ENCODE data around the gene TNNT2.

The TNNT2 gene

DNA sequence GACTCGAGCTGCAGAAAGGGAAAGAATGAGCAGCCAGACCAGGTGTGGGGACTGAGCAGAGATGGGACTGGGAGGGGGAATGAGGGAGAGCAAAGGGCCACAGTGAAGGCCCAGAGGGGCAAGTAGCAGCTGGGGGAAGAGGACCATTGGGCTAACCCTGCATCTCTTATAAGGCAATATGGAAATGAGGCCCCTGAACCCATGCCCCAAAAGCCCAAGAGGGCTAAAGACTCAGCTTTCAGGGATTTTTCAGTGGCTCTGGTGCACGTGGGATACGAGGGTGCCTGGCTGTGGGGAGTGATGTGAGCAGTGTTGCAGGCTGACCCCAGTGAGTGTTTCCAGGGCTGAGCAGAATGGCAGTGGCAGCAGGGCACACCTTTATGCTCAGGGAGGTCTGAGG, 44.5 kb upstream of the TNNT2 start:
- Histone ChIP-seq H3K4me1 (ENCODE audit: control insufficient read depth, low read depth, low read length) (no peaks in the 10 kb centered on the region), H4K8ac (ENCODE audit: low read depth, low read length) (no peak overlapping the region), H3K79me2 (ENCODE audit: control insufficient read depth, insufficient read depth, low read length) (no peaks in the 10 kb centered on the region), H3K79me1 (ENCODE audit: low read length) (no peaks in the 10 kb centered on the region), H3K4me3 (ENCODE audit: low read length) (no peak overlapping the region), H2BK15ac (replicated peaks; ENCODE audit: low read depth) (no peak overlapping the region), H3K4ac (ENCODE audit: low read depth, low read length) (no peak overlapping the region), H2BK120ac (ENCODE audit: low read depth, low read length) (no peak overlapping the region), H3K23ac (ENCODE audit: low read length) (no peak overlapping the region), H3K27me3 (ENCODE audit: insufficient read depth, low read length, poor library complexity) (no peaks in the 10 kb centered on the region), H2AK5ac (ENCODE audit: low read length) (no peak overlapping the region), H3K18ac (ENCODE audit: low read length) (no peak overlapping the region), H3K27ac (ENCODE audit: low read depth, low read length) (no peak overlapping the region), H3K4me2 (ENCODE audit: low read length) (no peak overlapping the region), H3K56ac (ENCODE audit: low read length) (no peak overlapping the region), H3K9ac (ENCODE audit: low read length) (no peak overlapping the region), H2BK5ac (ENCODE audit: low read length) (no peak overlapping the region), H3K36me3 (ENCODE audit: control insufficient read depth, insufficient read depth, low read length) (no peaks in the 10 kb centered on the region), H4K5ac (ENCODE audit: low read length) (no peak overlapping the region)
- WGBS (ENCODE audit: extremely low coverage, insufficient coverage, low lambda C conversion rate): no CpG with 5 or more reads among the region's 3 CpGs
- DNase-seq: no peak

DNA sequence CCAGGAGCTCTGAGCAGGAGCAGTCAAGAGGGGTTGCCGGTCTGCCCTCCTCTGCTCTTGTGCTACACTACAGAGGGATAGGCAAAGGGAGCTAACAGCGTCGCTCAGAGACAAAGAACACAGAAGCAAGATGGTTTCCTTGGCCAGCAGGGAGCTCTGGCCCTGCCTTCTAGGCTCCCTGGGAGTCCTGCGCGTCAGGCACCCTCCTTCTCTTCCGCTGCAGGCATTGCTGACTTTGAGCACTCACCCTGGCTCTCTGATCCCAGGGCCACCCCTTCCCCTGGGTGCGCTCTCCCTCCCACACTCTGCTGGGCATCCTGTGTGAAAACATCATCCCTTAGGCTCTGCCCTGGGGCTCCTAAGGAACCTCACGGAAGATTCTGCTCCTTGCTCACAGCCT, 43.6 kb upstream of the TNNT2 start:
- no peak for DNase-seq
- Histone ChIP-seq H3K23ac (ENCODE audit: low read length) (no peak overlapping the region), H4K8ac (ENCODE audit: low read depth, low read length) (no peak overlapping the region), H3K18ac (ENCODE audit: low read length) (no peak overlapping the region), H3K36me3 (ENCODE audit: control insufficient read depth, insufficient read depth, low read length) (no peaks in the 10 kb centered on the region), H3K4me1 (ENCODE audit: control insufficient read depth, low read depth, low read length) (no peaks in the 10 kb centered on the region), H3K4me3 (ENCODE audit: low read length) (no peak overlapping the region), H3K4me2 (ENCODE audit: low read length) (no peak overlapping the region), H3K9ac (ENCODE audit: low read length) (no peak overlapping the region), H3K56ac (ENCODE audit: low read length) (no peak overlapping the region), H3K79me2 (ENCODE audit: control insufficient read depth, insufficient read depth, low read length) (no peaks in the 10 kb centered on the region), H3K27me3 (ENCODE audit: insufficient read depth, low read length, poor library complexity) (no peaks in the 10 kb centered on the region), H2BK15ac (replicated peaks; ENCODE audit: low read depth) (no peak overlapping the region), H3K79me1 (ENCODE audit: low read length) (no peaks in the 10 kb centered on the region), H2AK5ac (ENCODE audit: low read length) (no peak overlapping the region), H3K4ac (ENCODE audit: low read depth, low read length) (no peak overlapping the region), H2BK120ac (ENCODE audit: low read depth, low read length) (no peak overlapping the region), H2BK5ac (ENCODE audit: low read length) (no peak overlapping the region), H4K5ac (ENCODE audit: low read length) (no peak overlapping the region), H3K27ac (ENCODE audit: low read depth, low read length) (no peak overlapping the region)
- no CpG with 5 or more reads among the region's 8 CpGs for WGBS (ENCODE audit: extremely low coverage, insufficient coverage, low lambda C conversion rate)

DNA sequence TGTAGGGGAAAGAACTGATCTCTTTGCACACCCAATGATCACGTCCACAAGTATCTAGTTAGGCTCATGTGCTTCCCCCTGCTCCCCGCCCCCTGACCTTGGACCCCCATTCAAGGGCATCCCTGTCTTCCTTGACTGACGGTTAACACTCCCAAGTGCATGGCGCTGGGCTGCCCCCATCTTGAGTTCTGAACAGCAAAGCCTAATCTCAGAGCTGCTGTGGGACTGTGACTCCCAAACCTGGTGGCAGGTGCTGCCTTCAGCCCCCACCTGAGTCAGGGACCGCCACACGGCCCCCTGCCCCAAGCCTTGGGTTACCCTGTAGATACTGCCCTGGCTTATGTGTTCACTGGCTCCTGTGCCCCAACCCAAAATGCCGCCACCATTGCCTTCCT, 43.1 kb upstream of the TNNT2 start:
- Histone ChIP-seq H3K79me1 (ENCODE audit: low read length) (no peaks in the 10 kb centered on the region), H3K18ac (ENCODE audit: low read length) (no peak overlapping the region), H3K27me3 (ENCODE audit: insufficient read depth, low read length, poor library complexity) (no peaks in the 10 kb centered on the region), H3K56ac (ENCODE audit: low read length) (no peak overlapping the region), H2BK120ac (ENCODE audit: low read depth, low read length) (no peak overlapping the region), H3K79me2 (ENCODE audit: control insufficient read depth, insufficient read depth, low read length) (no peaks in the 10 kb centered on the region), H3K4me1 (ENCODE audit: control insufficient read depth, low read depth, low read length) (no peaks in the 10 kb centered on the region), H3K4me3 (ENCODE audit: low read length) (no peak overlapping the region), H2AK5ac (ENCODE audit: low read length) (no peak overlapping the region), H2BK5ac (ENCODE audit: low read length) (no peak overlapping the region), H4K8ac (ENCODE audit: low read depth, low read length) (no peak overlapping the region), H2BK15ac (replicated peaks; ENCODE audit: low read depth) (no peak overlapping the region), H3K23ac (ENCODE audit: low read length) (no peak overlapping the region), H4K5ac (ENCODE audit: low read length) (no peak overlapping the region), H3K4ac (ENCODE audit: low read depth, low read length) (no peak overlapping the region), H3K27ac (ENCODE audit: low read depth, low read length) (no peak overlapping the region), H3K9ac (ENCODE audit: low read length) (no peak overlapping the region), H3K4me2 (ENCODE audit: low read length) (no peak overlapping the region), H3K36me3 (ENCODE audit: control insufficient read depth, insufficient read depth, low read length) (no peaks in the 10 kb centered on the region)
- WGBS (ENCODE audit: extremely low coverage, insufficient coverage, low lambda C conversion rate): no CpG with 5 or more reads among the region's 7 CpGs
- DNase-seq: no peak

DNA sequence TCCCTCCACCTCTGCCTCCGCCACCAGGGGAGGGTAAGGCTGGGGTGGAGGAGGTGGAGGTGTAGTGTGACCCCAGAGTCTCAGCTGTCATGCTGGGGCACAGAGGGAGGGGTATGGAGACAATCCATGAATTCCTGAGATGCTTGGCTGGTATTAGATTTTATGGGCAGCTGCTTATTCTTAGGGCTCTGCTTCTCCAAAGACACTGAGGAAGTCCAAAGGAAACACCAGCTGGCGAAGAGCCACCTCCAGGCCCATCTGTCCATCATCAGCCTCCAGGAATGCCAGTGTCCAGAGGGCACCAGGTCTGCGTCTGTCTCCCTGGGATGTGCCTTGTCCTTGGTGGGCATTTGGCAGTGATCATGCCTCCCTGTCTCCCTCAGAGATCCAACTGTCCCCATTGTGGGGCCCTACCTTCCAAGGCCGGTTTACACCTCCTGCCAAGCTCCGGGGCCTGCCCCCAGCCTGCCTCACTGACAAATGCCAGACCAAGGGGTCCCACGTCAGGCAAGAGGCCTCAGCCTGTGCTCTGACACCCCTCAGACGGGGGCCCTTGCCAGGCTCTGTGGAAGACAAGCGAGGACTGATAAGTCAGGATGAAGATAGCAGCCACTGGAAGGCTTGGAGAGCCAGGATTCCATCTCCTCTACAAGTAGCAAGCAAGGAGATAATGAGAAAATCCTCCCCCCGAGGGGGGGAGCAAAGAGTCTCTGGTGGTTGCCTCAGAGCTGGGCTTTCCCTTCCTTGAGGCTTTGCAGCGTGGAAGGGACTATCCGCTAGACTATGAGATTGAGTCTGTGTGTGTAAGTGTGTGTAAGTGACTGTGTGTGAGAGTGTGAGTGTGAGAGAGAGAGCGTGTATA, 42.5 kb upstream of the TNNT2 start:
- DNase-seq: peak; percentile 62
- Histone ChIP-seq H3K4ac (ENCODE audit: low read depth, low read length) (no peak overlapping the region), H2BK15ac (replicated peaks; ENCODE audit: low read depth) (no peak overlapping the region), H2BK120ac (ENCODE audit: low read depth, low read length) (no peak overlapping the region), H3K36me3 (ENCODE audit: control insufficient read depth, insufficient read depth, low read length) (no peaks in the 10 kb centered on the region), H3K4me1 (ENCODE audit: control insufficient read depth, low read depth, low read length) (no peaks in the 10 kb centered on the region), H3K79me1 (ENCODE audit: low read length) (no peaks in the 10 kb centered on the region), H3K4me2 (ENCODE audit: low read length) (no peak overlapping the region), H2BK5ac (ENCODE audit: low read length) (no peak overlapping the region), H3K79me2 (ENCODE audit: control insufficient read depth, insufficient read depth, low read length) (no peaks in the 10 kb centered on the region), H3K56ac (ENCODE audit: low read length) (no peak overlapping the region), H3K18ac (ENCODE audit: low read length) (no peak overlapping the region), H3K23ac (ENCODE audit: low read length) (no peak overlapping the region), H3K27me3 (ENCODE audit: insufficient read depth, low read length, poor library complexity) (no peaks in the 10 kb centered on the region), H3K4me3 (ENCODE audit: low read length) (no peak overlapping the region), H4K8ac (ENCODE audit: low read depth, low read length) (no peak overlapping the region), H4K5ac (ENCODE audit: low read length) (no peak overlapping the region), H3K27ac (ENCODE audit: low read depth, low read length) (no peak overlapping the region), H3K9ac (ENCODE audit: low read length) (no peak overlapping the region), H2AK5ac (ENCODE audit: low read length) (no peak overlapping the region)
- WGBS (ENCODE audit: extremely low coverage, insufficient coverage, low lambda C conversion rate): 100% methylated on average over 1 of the region's 12 CpGs

DNA sequence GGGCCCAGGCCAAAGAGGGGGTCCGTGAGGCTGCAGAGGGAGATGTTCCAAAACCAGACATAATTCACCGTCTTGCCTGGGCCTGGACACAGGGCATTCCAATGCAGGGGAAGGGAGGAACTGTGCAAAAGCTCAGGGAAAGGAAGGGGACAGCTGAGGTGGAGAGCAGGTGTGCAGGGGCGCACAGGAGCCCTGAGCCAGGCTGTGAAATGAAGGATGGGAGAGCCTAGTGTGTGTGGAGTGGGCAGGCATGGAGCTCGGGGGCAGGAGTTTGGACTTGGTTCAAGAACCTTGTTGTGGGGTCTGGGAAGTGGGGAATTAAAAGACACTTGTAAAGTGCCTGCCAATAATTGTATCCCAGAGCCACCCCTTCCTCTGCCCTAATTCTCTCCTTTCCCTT, 41.8 kb upstream of the TNNT2 start:
- Histone ChIP-seq H2AK5ac (ENCODE audit: low read length) (no peak overlapping the region), H3K27me3 (ENCODE audit: insufficient read depth, low read length, poor library complexity) (no peaks in the 10 kb centered on the region), H2BK5ac (ENCODE audit: low read length) (no peak overlapping the region), H3K4me1 (ENCODE audit: control insufficient read depth, low read depth, low read length) (no peaks in the 10 kb centered on the region), H2BK15ac (replicated peaks; ENCODE audit: low read depth) (no peak overlapping the region), H3K23ac (ENCODE audit: low read length) (no peak overlapping the region), H3K4me2 (ENCODE audit: low read length) (no peak overlapping the region), H3K56ac (ENCODE audit: low read length) (no peak overlapping the region), H4K5ac (ENCODE audit: low read length) (no peak overlapping the region), H3K79me1 (ENCODE audit: low read length) (no peaks in the 10 kb centered on the region), H2BK120ac (ENCODE audit: low read depth, low read length) (no peak overlapping the region), H3K27ac (ENCODE audit: low read depth, low read length) (no peak overlapping the region), H3K79me2 (ENCODE audit: control insufficient read depth, insufficient read depth, low read length) (no peaks in the 10 kb centered on the region), H4K8ac (ENCODE audit: low read depth, low read length) (no peak overlapping the region), H3K4ac (ENCODE audit: low read depth, low read length) (no peak overlapping the region), H3K9ac (ENCODE audit: low read length) (no peak overlapping the region), H3K36me3 (ENCODE audit: control insufficient read depth, insufficient read depth, low read length) (no peaks in the 10 kb centered on the region), H3K4me3 (ENCODE audit: low read length) (no peak overlapping the region), H3K18ac (ENCODE audit: low read length) (no peak overlapping the region)
- WGBS (ENCODE audit: extremely low coverage, insufficient coverage, low lambda C conversion rate): no CpG with 5 or more reads among the region's 4 CpGs
- no peak for DNase-seq

DNA sequence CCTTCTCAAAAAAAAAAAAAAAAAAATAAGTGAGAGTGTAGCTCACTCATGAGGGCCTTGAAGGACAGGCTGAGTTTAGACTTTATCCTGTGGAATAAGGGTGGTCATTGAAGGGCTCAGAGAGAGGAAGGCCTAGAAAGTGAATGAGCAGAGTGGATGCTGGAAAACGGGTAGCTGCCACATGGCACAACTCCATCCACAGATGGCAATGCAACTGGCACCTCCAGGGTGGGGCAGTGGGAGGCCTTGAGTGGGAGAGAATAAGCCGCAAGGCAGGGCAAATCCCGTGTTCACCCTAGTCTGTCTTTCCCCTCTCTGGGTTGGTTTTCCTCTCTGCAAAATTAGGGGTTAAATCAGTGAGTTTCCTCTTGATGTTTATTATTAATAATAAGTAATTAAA, 41.0 kb upstream of the TNNT2 start:
- Histone ChIP-seq H2BK120ac (ENCODE audit: low read depth, low read length) (no peak overlapping the region), H4K8ac (ENCODE audit: low read depth, low read length) (no peak overlapping the region), H2BK5ac (ENCODE audit: low read length) (no peak overlapping the region), H3K36me3 (ENCODE audit: control insufficient read depth, insufficient read depth, low read length) (no peaks in the 10 kb centered on the region), H4K5ac (ENCODE audit: low read length) (no peak overlapping the region), H3K4me2 (ENCODE audit: low read length) (no peak overlapping the region), H3K4me1 (ENCODE audit: control insufficient read depth, low read depth, low read length) (no peaks in the 10 kb centered on the region), H3K4me3 (ENCODE audit: low read length) (no peak overlapping the region), H3K9ac (ENCODE audit: low read length) (no peak overlapping the region), H3K4ac (ENCODE audit: low read depth, low read length) (no peak overlapping the region), H3K27me3 (ENCODE audit: insufficient read depth, low read length, poor library complexity) (no peaks in the 10 kb centered on the region), H3K79me1 (ENCODE audit: low read length) (no peaks in the 10 kb centered on the region), H2AK5ac (ENCODE audit: low read length) (no peak overlapping the region), H3K18ac (ENCODE audit: low read length) (no peak overlapping the region), H2BK15ac (replicated peaks; ENCODE audit: low read depth) (no peak overlapping the region), H3K56ac (ENCODE audit: low read length) (no peak overlapping the region), H3K79me2 (ENCODE audit: control insufficient read depth, insufficient read depth, low read length) (no peaks in the 10 kb centered on the region), H3K27ac (ENCODE audit: low read depth, low read length) (no peak overlapping the region), H3K23ac (ENCODE audit: low read length) (no peak overlapping the region)
- DNase-seq: no peak
- WGBS (ENCODE audit: extremely low coverage, insufficient coverage, low lambda C conversion rate): no CpG with 5 or more reads among the region's 3 CpGs
